ENCODE results near the gene TYW3. TPM values are rescaled to one million over a fixed set of nuclear protein-coding genes. Genes with fewer than 3 reads are reported as not detected.

TYW3 gene
- total and polyA plus RNA-seq, 4 donors, result 8.3 to 20.9 (median 15.0) TPM

- Histone ChIP-seq H3K36me3 (ENCODE audit: control insufficient read depth in 4 of 4, insufficient read depth in 4 of 4, low read length in 4 of 4) (no peaks in the 10 kb centered on the region), H3K9ac (ENCODE audit: insufficient read depth in 1 of 2, low read length in 2 of 2) (no peak overlapping the region), H3K4me3 (no peak overlapping the region), H3K9me3 (ENCODE audit: control insufficient read depth in 4 of 4, insufficient read depth in 3 of 4, low read length in 3 of 4) (peaks cover 0 to 2% (median 0%) of the 10 kb centered on the region in 4 donors), H3K27me3 (ENCODE audit: control insufficient read depth in 3 of 3, insufficient read depth in 3 of 3, low read length in 2 of 3) (no peaks in the 10 kb centered on the region), H3K4me1 (ENCODE audit: control insufficient read depth in 5 of 5, insufficient read depth in 5 of 5, low read length in 5 of 5) (no peaks in the 10 kb centered on the region), H3K27ac (ENCODE audit: low read depth in 1 of 2, low read length in 1 of 2) (no peak overlapping the region)
- ATAC-seq (ENCODE audit: insufficient read depth, low FRiP score) (no peak), DNase-seq (no peak)
- TF ChIP-seq CTCF (IDR thresholded peaks at IDR 0.05; ENCODE audit: control extremely low read depth, extremely low read depth), result no peak
- whole genome bisulfite sequencing, 2 donors, result 58 to 65% methylated on average over 1 of the region's 1 CpG
These were observed 79.2 kb downstream of the TYW3 start for GRCh38 chr1:74812180-74812541.

Other genes with a start within 250 kb of the TYW3 start
- gene LRRC53, start 220.5 kb upstream of the TYW3 start, total RNA-seq, result not detected
- gene LRRC53, start 220.5 kb upstream of the TYW3 start, polyA plus RNA-seq, result not detected
- 10 to 100 TPM; 17.3 to 20.7 TPM for gene ERICH3, start 59.4 kb upstream of the TYW3 start, total RNA-seq
- gene ERICH3, start 59.4 kb upstream of the TYW3 start, polyA plus RNA-seq, result 1 to 10 TPM; 3.0 to 5.1 TPM
- 10 to 100 TPM; 35.7 to 49.6 TPM for gene CRYZ, start 102 bp upstream of the TYW3 start, total RNA-seq
- 10 to 100 TPM; 10.9 to 55.9 TPM for gene CRYZ, start 102 bp upstream of the TYW3 start, polyA plus RNA-seq